Measurements from ENCODE around the gene SH3RF3.

SH3RF3 gene

DNA sequence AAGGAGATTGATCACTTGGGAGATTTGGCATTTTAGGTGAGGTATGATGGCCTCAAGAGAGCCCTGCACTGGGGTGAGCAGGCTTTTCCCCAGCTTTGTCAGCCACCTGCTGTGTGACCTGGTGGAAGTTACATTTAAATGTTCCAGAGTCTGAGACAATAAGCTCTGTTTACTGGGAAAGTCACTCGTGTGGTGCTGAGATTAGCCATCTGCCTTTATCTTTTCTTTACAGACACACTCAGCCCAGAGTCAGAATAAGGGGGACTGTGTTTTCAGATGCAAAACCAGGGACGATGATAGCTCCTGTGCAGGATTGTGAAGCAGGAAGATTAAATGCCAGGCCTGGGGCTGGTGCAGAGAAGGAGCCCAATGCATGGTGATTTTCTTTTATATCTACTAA, 47.9 kb downstream of the SH3RF3 start:
- H3K27me3 ChIP-seq (ENCODE audit: low read depth), result no peaks in the 10 kb centered on the region
- no peak for DNase-seq (ENCODE audit: low spot score in 2 of 2)
- no peak overlapping the region for H3K4me3 ChIP-seq
- no peaks in the 10 kb centered on the region for H3K4me1 ChIP-seq
- H3K36me3 ChIP-seq (replicated peaks), result no peaks in the 10 kb centered on the region
- in situ Hi-C loops (cut with MboI; ENCODE audit: low sequenced_read_pairs), result no loop called here
- no peaks in the 10 kb centered on the region for H3K9me3 ChIP-seq

DNA sequence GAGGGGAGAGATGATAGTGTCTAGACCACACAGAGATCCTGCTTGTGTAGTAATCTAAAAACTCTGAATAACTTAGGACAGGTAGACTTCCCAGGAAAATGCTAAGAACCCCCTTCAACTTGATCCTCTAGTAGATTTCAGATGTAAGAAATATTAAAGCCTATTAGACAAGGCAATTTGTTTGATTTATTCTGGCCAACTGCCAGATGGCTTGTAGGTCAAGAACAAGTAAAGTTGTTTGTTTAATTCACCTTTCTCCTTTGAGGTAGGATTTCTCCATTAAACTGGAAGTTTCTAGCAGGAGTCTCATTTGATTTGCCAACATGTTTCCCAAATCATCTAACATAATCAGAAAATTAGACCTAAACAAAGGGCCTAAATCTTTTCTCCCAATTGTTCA, 48.6 kb downstream of the SH3RF3 start:
- Histone ChIP-seq H3K27me3 (ENCODE audit: low read depth) (no peaks in the 10 kb centered on the region), H3K4me1 (no peaks in the 10 kb centered on the region), H3K36me3 (replicated peaks) (no peaks in the 10 kb centered on the region), H3K9me3 (no peaks in the 10 kb centered on the region), H3K4me3 (no peak overlapping the region)
- in situ Hi-C loops (cut with MboI; ENCODE audit: low sequenced_read_pairs), result no loop called here
- DNase-seq (ENCODE audit: low spot score in 2 of 2), result no peak

DNA sequence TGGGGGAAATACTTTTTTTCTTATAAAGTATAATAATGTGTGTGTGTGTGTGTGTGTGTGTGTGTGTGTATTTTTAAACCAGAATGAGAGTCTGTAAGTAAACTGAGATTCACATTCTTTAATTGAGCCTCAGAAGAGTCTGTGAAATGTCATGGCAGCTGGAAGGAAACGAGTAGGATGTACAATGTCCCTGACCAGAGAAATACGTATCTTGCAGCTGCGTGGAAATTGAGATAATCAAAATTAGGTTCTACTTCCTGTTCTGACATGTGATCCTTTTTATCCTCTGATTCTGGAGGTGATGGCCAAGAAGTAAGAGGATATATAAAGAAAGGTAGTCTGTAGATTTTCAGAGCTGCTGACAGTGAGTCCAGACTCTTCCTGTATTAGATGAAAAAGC, 50.0 kb downstream of the SH3RF3 start:
- Histone ChIP-seq H3K36me3 (replicated peaks) (no peaks in the 10 kb centered on the region), H3K4me1 (no peaks in the 10 kb centered on the region), H3K9me3 (no peaks in the 10 kb centered on the region), H3K4me3 (no peak overlapping the region), H3K27me3 (ENCODE audit: low read depth) (peaks cover 2% of the 10 kb centered on the region; the same call in 1 of the 2 replicates)
- DNase-seq (ENCODE audit: low spot score in 2 of 2), result no peak
- in situ Hi-C loops (cut with MboI; ENCODE audit: low sequenced_read_pairs), result no loop called here

DNA sequence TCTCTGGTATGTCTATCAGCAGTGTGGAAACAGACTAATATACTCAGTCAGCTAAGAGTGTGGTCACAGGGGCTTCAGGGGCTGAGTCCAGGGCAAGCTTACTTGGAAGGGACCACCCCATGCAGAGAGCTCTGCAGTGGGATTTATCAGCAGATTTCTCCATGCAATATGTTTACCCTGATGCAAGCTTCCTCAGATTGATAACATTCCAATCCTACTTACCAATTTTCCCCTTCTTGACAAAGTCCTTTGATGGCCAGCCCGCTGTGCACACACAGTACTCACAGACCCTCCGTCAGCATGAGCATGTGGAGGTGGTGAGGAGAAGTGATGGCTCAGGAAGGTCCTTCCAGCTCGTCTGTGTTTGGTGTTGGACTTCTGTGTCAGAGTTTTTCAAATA, 51.8 kb downstream of the SH3RF3 start:
- Histone ChIP-seq H3K4me1 (no peaks in the 10 kb centered on the region), H3K27me3 (ENCODE audit: low read depth) (peaks cover 12% of the 10 kb centered on the region)

DNA sequence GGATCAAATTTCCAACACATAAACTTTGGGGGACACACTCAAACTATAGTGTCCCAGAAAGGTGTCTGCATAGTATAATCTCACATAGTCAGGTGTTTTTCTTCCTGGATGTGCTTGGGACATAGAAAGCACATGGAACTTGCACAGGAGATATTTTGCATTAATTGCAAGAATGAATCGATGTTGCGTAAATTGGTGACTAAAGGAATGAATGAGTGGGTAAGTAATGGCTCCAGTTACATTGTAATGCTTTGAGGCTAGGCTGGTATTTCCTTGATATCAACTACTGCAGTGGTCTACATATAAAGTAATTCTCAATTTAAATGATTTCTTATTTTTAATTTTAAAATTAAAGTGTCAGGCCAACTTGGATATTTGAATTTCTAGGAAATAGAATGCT, 53.4 kb downstream of the SH3RF3 start:
- in situ Hi-C loops (cut with MboI; ENCODE audit: low sequenced_read_pairs), result no loop called here
- no peak overlapping the region for H3K4me3 ChIP-seq

More for the DNA sequence above, 51.8 kb downstream of the SH3RF3 start:
- Histone ChIP-seq H3K36me3 (replicated peaks) (no peaks in the 10 kb centered on the region), H3K9me3 (no peaks in the 10 kb centered on the region), H3K4me3 (no peak overlapping the region)
- DNase-seq (ENCODE audit: low spot score in 2 of 2), result no peak
- in situ Hi-C loops (cut with MboI; ENCODE audit: low sequenced_read_pairs), result no loop called here

DNA sequence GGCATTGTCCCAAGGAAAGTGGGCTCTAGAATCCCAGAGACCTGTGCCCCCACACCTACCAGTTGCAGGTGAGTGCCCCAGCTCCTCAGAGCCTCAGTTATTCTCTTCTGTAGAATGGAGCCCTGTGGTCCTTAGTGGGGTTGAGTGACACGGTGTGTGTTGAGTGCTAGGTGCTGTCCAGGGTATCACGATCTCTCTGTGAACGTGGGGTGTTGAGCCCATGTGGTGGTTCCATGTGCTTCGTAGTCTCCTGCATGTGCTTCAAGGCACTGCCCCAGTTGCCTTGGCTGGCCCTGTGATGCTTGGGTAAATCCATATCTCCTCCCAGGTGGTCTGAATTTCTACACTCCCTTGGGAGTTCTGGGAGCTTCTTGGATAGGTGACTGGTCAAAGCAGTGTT, 54.9 kb downstream of the SH3RF3 start:
- in situ Hi-C loops (cut with MboI; ENCODE audit: low sequenced_read_pairs), result no loop called here
- no peak for DNase-seq (ENCODE audit: low spot score in 2 of 2)
- Histone ChIP-seq H3K9me3 (no peaks in the 10 kb centered on the region), H3K36me3 (replicated peaks) (no peaks in the 10 kb centered on the region), H3K27me3 (ENCODE audit: low read depth) (peaks cover 12% of the 10 kb centered on the region), H3K4me1 (no peaks in the 10 kb centered on the region), H3K4me3 (no peak overlapping the region)

More for the DNA sequence above, 53.4 kb downstream of the SH3RF3 start:
- no peaks in the 10 kb centered on the region for H3K9me3 ChIP-seq
- peaks cover 12% of the 10 kb centered on the region for H3K27me3 ChIP-seq (ENCODE audit: low read depth)
- H3K4me1 ChIP-seq, result no peaks in the 10 kb centered on the region
- no peaks in the 10 kb centered on the region for H3K36me3 ChIP-seq (replicated peaks)
- DNase-seq (ENCODE audit: low spot score in 2 of 2), result no peak

DNA sequence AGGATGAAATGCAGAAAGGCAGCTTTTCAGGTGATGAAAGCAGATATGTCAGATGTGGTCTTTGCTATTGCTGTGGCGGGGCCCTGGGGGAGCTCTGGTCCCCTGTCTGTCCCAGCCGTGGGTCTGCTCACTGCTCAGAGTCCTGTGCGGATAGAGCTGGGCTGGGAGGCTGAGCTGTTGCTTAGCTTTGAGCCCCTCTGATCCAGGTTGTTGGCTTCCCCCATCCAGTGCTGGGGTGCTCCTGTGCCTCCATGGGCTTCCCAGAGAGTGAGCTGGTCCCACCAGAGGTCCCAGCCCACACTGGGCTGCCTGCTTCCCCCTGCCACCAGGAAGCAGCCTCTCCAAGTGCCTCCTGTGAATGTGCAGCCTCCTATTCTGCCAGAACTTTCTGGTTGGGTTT, 55.4 kb downstream of the SH3RF3 start:
- Histone ChIP-seq H3K27me3 (ENCODE audit: low read depth) (peaks cover 12% of the 10 kb centered on the region), H3K4me1 (no peaks in the 10 kb centered on the region), H3K36me3 (replicated peaks) (no peaks in the 10 kb centered on the region), H3K4me3 (no peak overlapping the region), H3K9me3 (no peaks in the 10 kb centered on the region)
- no peak for DNase-seq (ENCODE audit: low spot score in 2 of 2)
- in situ Hi-C loops (cut with MboI; ENCODE audit: low sequenced_read_pairs), result no loop called here

DNA sequence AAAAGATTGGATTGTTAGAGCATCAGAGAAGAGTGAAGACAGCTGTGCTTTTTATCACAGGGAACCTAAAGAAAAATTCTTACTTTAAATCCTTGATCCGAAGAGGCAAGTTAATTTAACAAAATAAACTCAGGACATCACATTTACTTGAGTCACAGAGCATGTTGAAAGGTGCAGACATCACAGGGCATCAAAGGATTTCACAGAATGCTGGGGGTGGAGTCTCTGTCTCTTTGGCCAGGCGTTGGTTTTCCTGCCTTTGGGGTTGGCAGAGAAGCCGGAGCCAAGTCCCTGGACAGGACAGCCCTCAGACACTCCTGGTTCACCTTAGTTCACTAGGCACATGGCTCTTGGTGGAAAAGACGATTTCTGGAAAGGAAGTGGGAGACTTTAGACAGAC, 56.3 kb downstream of the SH3RF3 start:
- no peak for DNase-seq (ENCODE audit: low spot score in 2 of 2)
- Histone ChIP-seq H3K9me3 (no peaks in the 10 kb centered on the region), H3K4me1 (no peaks in the 10 kb centered on the region), H3K36me3 (replicated peaks) (no peaks in the 10 kb centered on the region), H3K4me3 (no peak overlapping the region), H3K27me3 (ENCODE audit: low read depth) (peaks cover 12% of the 10 kb centered on the region)
- in situ Hi-C loops (cut with MboI; ENCODE audit: low sequenced_read_pairs), result no loop called here

DNA sequence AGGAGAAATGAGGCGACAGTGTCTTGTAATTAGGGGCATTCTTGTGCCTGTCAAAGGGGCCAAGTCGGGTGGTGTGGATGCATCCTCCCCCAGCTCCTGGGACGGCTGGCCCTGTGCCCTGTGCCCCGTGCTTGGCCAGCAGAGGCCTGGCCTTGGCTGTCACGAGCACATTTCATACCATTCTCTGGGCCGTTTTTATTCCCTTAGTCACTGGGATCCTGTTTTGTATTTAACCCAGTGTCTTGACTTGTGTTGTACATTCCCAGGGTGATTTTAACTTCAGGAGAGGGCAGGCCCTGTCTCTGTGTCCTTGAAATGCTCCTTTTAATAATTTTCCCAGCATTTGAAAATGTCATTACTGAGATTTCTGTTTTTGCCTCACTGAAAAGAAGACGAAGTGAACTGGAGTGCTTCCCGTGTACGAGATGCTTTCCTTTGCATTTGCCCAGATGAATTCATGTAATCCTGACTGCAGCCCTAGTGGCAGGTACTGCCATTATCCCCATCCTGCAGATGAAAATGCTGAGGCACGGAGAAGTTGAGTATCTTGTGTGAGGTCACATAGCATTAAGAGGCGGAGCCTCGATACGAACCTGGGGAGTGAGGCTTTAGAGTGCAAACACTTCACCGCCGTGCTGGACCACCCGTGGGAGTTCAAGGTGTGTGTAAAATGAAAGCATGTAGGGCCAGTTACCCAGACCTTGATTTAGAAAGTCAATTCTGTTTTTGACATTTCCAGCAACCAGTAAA, 57.0 kb downstream of the SH3RF3 start:
- no peaks in the 10 kb centered on the region for H3K4me1 ChIP-seq
- in situ Hi-C loops (cut with MboI; ENCODE audit: low sequenced_read_pairs), result no loop called here
- no peaks in the 10 kb centered on the region for H3K9me3 ChIP-seq
- no peaks in the 10 kb centered on the region for H3K36me3 ChIP-seq (replicated peaks)
- no peak for DNase-seq (ENCODE audit: low spot score in 2 of 2)
- no peak overlapping the region for H3K4me3 ChIP-seq
- H3K27me3 ChIP-seq (ENCODE audit: low read depth), result peaks cover 12% of the 10 kb centered on the region

DNA sequence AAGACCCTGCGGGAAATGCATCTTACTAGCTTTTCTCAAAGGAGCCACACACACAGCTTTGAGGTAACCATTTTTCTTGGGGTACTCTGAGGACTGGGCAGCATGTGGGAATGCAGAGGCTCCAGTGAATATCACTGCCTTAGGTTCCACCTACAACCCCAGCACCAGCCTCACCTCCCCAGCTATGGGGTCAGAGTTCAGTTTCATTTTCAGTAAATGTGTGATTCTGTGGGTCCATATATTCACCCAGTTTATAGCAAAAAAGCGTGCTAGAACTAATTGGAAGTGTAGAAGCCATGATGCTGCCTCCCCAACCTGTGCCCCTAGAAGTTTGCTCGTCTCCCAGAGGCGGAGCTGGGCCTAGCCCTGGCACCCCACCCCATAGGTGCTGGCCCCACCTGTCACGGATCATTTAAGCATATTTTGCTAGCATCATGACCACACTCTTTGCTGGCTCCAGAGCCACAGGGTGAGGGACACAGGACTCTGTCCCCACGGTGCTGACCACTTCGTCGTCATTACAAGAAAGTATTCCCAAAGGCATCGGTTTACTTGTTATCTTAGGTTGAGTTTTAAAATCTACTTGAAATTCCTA, 57.7 kb downstream of the SH3RF3 start:
- Histone ChIP-seq H3K27me3 (ENCODE audit: low read depth) (peaks cover 12% of the 10 kb centered on the region), H3K4me1 (no peaks in the 10 kb centered on the region), H3K9me3 (no peaks in the 10 kb centered on the region), H3K4me3 (no peak overlapping the region), H3K36me3 (replicated peaks) (no peaks in the 10 kb centered on the region)
- no peak for DNase-seq (ENCODE audit: low spot score in 2 of 2)
- in situ Hi-C loops (cut with MboI; ENCODE audit: low sequenced_read_pairs), result no loop called here

DNA sequence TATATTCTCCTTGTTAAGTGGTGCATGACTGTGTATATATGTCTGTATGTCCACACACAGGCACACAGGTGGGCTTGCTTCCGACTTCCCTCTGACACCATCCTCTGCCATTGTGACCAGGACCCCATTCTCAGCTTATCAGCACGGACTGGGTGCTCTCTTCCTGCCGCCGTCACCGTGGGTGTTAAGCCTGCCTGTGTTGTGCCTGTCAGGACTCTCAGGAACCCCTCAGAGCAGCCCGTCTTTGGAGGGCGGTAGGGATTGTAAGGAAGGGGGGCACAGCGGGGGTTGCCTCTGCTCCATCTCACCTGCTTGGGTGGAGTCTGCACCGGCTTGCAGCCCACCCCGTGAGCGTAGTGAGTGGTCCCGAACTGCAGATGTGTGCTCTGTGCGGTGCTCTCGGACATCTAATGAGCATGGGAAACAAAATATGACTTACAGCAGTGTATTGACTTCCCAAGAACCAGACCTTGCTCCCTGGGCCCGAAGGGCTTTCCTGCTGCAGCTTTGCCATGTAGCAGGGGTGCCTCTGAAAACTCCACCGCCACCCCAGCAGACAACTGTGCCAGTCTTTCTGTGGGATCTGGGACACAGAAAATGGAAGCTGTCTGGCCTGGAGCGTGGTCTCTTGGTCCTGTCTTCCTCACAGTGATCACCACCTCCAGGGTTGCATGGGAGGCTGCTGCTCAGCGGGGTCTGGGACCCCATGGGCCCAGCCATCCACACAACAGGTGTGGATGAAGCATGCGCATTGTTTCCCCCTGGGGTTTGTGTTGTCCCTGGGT, 58.9 kb downstream of the SH3RF3 start:
- H3K4me3 ChIP-seq, result no peak overlapping the region
- DNase-seq (ENCODE audit: low spot score in 2 of 2), result no peak
- no peaks in the 10 kb centered on the region for H3K4me1 ChIP-seq
- in situ Hi-C loops (cut with MboI; ENCODE audit: low sequenced_read_pairs), result no loop called here
- no peaks in the 10 kb centered on the region for H3K9me3 ChIP-seq
- peaks cover 12% of the 10 kb centered on the region for H3K27me3 ChIP-seq (ENCODE audit: low read depth)
- H3K36me3 ChIP-seq (replicated peaks), result no peaks in the 10 kb centered on the region

DNA sequence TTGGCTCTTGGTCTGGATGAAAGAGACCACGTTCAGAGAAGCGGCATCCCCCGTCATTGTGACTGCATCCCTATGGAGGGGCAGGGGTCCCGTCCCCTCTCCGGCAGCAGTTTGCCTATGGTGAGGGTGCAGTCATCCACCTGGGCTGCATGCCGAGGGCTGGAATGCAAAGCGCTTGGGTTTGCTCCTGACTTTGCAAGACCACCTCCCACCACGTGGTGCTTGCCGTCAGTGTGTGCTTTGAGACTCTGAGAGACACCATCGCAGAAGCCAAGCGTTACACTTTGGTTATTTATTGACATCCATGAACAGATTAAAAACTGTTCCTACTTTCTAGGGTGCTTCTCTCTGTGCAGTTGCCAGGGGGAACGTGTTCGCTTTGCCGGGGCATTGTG, 59.5 kb downstream of the SH3RF3 start:
- in situ Hi-C loops (cut with MboI; ENCODE audit: low sequenced_read_pairs), result no loop called here

DNA sequence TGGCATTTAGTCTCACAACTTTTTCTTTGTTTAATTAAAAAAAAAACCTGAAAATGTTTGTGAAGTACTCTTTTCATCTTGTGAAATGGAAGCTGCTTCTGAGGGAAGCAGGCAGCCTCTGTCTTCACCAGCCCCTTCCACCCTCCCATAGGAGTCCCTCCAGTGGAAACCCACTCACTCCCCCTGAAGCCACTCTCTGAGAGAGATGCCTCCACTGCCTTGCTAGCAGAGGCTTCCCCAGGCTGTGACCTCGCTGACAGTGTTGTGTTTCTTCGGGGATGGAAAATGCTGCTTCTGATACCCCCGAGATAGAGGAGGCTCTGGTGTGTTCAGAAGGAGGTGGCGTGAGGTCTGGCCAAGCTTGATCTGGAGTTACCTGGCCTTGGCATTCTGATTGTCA, 59.9 kb downstream of the SH3RF3 start:
- Histone ChIP-seq H3K27me3 (ENCODE audit: low read depth) (peaks cover 10% of the 10 kb centered on the region; the same call in 1 of the 2 replicates), H3K4me1 (no peaks in the 10 kb centered on the region), H3K9me3 (no peaks in the 10 kb centered on the region), H3K36me3 (replicated peaks) (no peaks in the 10 kb centered on the region), H3K4me3 (no peak overlapping the region)
- in situ Hi-C loops (cut with MboI; ENCODE audit: low sequenced_read_pairs), result no loop called here
- no peak for DNase-seq (ENCODE audit: low spot score in 2 of 2)

More for the DNA sequence above, 59.5 kb downstream of the SH3RF3 start:
- H3K4me3 ChIP-seq, result no peak overlapping the region
- no peak for DNase-seq (ENCODE audit: low spot score in 2 of 2)
- no peaks in the 10 kb centered on the region for H3K9me3 ChIP-seq
- no peaks in the 10 kb centered on the region for H3K4me1 ChIP-seq
- peaks cover 10% of the 10 kb centered on the region; the same call in 1 of the 2 replicates for H3K27me3 ChIP-seq (ENCODE audit: low read depth)
- no peaks in the 10 kb centered on the region for H3K36me3 ChIP-seq (replicated peaks)

DNA sequence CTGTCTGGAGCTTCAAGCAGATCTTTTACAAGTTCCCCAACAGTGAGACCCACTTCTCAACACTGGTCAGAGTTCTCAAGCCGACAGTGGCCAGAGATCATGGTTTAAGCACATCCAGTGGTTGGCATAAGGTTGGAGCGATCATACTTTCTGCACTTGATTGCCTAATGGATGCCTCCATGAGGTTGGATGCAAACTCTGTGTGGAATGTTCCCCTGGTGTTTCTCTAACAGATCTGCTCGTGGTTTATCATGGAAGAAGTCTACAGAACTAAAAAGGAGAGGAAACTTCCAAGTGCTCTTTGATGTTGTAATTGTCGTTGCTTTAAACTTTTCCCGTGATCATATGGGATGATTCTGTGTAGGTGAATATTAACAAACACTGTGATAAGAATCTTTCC, 60.7 kb downstream of the SH3RF3 start:
- Histone ChIP-seq H3K27me3 (ENCODE audit: low read depth) (peaks cover 10% of the 10 kb centered on the region; the same call in 1 of the 2 replicates), H3K4me1 (no peaks in the 10 kb centered on the region), H3K36me3 (replicated peaks) (no peaks in the 10 kb centered on the region), H3K4me3 (no peak overlapping the region), H3K9me3 (no peaks in the 10 kb centered on the region)
- DNase-seq (ENCODE audit: low spot score in 2 of 2), result no peak
- in situ Hi-C loops (cut with MboI; ENCODE audit: low sequenced_read_pairs), result no loop called here

Data from HAP-1 (cell line).